Left lung (tissue), 14 donors: ENCODE measurements around the gene TRIM56. TPM values are rescaled to one million over a fixed set of nuclear protein-coding genes. Genes with fewer than 3 reads are reported as not detected.
A peak's percentile ranks its signal among the peaks of the same experiment; 100 is the strongest.
"Not testable (repeated sequence)": the region's sequence is repeated elsewhere in the genome, so short reads cannot be mapped to it uniquely, and the experiment has no call there.

Experiments used
- ATAC-seq: fragments of 200-7000 bp; cut with Tn5 transposase; one replicate; pipeline ENCODE4 v1.9.1; 2020; ENCODE audit warnings: moderate library complexity
- DNase-seq, 4 donors: peaks; one replicate each; pipeline ENCODE4 v3.0.0-alpha.2; 2013 to 2020
- H3K27ac ChIP-seq, 2 donors: fragments of 200-600 bp; sonication (generic) in 1 of 2; one replicate each; pipeline versions ENCODE4 v1.5.0 to v1.8.0; 2020 to 2021
- H3K27me3 ChIP-seq, 2 donors: fragments of 200-600 bp; sonication (generic) in 1 of 2; one replicate each; pipeline versions ENCODE4 v1.5.0 to v1.8.0; 2020 to 2021
- H3K36me3 ChIP-seq, 2 donors: fragments of 200-600 bp; sonication (generic) in 1 of 2; one replicate each; pipeline versions ENCODE4 v1.5.0 to v1.8.0; 2020 to 2021
- H3K4me1 ChIP-seq, 2 donors: fragments of 200-600 bp; one replicate each; pipeline ENCODE4 v1.8.0; 2021
- H3K4me3 ChIP-seq, 2 donors: fragments of 200-600 bp; sonication (generic) in 1 of 2; one replicate each; pipeline versions ENCODE4 v1.5.0 to v1.8.0; 2020 to 2021; ENCODE audit warnings: mild to moderate bottlenecking in 1 of 2
- H3K9me3 ChIP-seq, 2 donors: fragments of 200-600 bp; sonication (generic) in 1 of 2; one replicate each; pipeline versions ENCODE4 v1.5.0 to v1.8.0; 2020 to 2021
- intact Hi-C, 2 donors: fragments of 100-400 bp; cut with DNase I; formaldehyde crosslinking; loops; one replicate each; pipeline versions ENCODE4 v1.11.2 to v1.14.2; 2022
- long read RNA-seq, 12 donors: library from polyadenylated mRNA in 2 of 12; unstranded in 2 of 12; transcript quantifications; one replicate each; pipeline ENCODE4 v2.0.0 and lab custom pipeline, GENCODE V29; 2019 to 2026
- polyA plus RNA-seq, 6 donors: library from polyadenylated mRNA; unstranded; fragments of 120-200 nt; gene quantifications; one replicate each; pipeline ENCODE4 v1.2.1, GENCODE V29; 2013; ENCODE audit not compliant: insufficient read length in 6 of 6
- total RNA-seq, 2 donors: library from RNA; stranded (reverse); fragmentation: NEBNext Ultra II Directional; extraction: Animal tissue kit (Norgen Biotek cat#: 25700); gene quantifications; one replicate each; pipeline ENCODE4 v1.2.1, GENCODE V29; 2021
- TF ChIP-seq, protein P1 (sequence below), 2 donors: fragments of 200-600 bp; sonication (generic) in 1 of 2; IDR thresholded peaks; one replicate each; pipeline versions ENCODE4 v1.5.0 to v1.8.0; 2021; ENCODE audit warnings: antibody characterized with exemption in 2 of 2
- donor health status: DM: no; HTN: yes; CAD: no.
- donor health status: DM: no; HTN: no; CAD: no.

TRIM56 gene, protein sequence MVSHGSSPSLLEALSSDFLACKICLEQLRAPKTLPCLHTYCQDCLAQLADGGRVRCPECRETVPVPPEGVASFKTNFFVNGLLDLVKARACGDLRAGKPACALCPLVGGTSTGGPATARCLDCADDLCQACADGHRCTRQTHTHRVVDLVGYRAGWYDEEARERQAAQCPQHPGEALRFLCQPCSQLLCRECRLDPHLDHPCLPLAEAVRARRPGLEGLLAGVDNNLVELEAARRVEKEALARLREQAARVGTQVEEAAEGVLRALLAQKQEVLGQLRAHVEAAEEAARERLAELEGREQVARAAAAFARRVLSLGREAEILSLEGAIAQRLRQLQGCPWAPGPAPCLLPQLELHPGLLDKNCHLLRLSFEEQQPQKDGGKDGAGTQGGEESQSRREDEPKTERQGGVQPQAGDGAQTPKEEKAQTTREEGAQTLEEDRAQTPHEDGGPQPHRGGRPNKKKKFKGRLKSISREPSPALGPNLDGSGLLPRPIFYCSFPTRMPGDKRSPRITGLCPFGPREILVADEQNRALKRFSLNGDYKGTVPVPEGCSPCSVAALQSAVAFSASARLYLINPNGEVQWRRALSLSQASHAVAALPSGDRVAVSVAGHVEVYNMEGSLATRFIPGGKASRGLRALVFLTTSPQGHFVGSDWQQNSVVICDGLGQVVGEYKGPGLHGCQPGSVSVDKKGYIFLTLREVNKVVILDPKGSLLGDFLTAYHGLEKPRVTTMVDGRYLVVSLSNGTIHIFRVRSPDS
- total RNA-seq: 10 to 100 TPM; 42.8 to 55.6 TPM
- 10 to 100 TPM; 23.4 to 29.2 (median 25.8) TPM for polyA plus RNA-seq
- long read RNA-seq, donor 1, full-length matches to known transcripts: 10 of 60 reads
- long read RNA-seq, donor 1, partial matches to known transcripts: 50 of 60 reads
- long read RNA-seq, donor 1, other reads (novel, unspliced or antisense): 0 of 60 reads
- long read RNA-seq, donor 2, full-length matches to known transcripts: 8 of 333 reads
- long read RNA-seq, donor 2, partial matches to known transcripts: 315 of 333 reads
- long read RNA-seq, donor 2, other reads (novel, unspliced or antisense): 10 of 333 reads
- long read RNA-seq, donor 3, full-length matches to known transcripts: 5 of 5 reads
- long read RNA-seq, donor 3, partial matches to known transcripts: 0 of 5 reads
- long read RNA-seq, donor 3, other reads (novel, unspliced or antisense): 0 of 5 reads
- long read RNA-seq, donor 4, full-length matches to known transcripts: 7 of 13 reads
- long read RNA-seq, donor 4, partial matches to known transcripts: 0 of 13 reads
- long read RNA-seq, donor 4, other reads (novel, unspliced or antisense): 6 of 13 reads
- long read RNA-seq, donor 5, full-length matches to known transcripts: 6 of 6 reads
- long read RNA-seq, donor 5, partial matches to known transcripts: 0 of 6 reads
- long read RNA-seq, donor 5, other reads (novel, unspliced or antisense): 0 of 6 reads
- long read RNA-seq, donor 6, full-length matches to known transcripts: 5 of 5 reads
- long read RNA-seq, donor 6, partial matches to known transcripts: 0 of 5 reads
- long read RNA-seq, donor 6, other reads (novel, unspliced or antisense): 0 of 5 reads
- long read RNA-seq, donor 7: 0 reads
- long read RNA-seq, donor 8, full-length matches to known transcripts: 9 of 9 reads
- long read RNA-seq, donor 8, partial matches to known transcripts: 0 of 9 reads
- long read RNA-seq, donor 8, other reads (novel, unspliced or antisense): 0 of 9 reads
- long read RNA-seq, donor 9: 0 reads
- long read RNA-seq, donor 10, full-length matches to known transcripts: 2 of 10 reads
- long read RNA-seq, donor 10, partial matches to known transcripts: 0 of 10 reads
- long read RNA-seq, donor 10, other reads (novel, unspliced or antisense): 8 of 10 reads
- long read RNA-seq, donor 11, full-length matches to known transcripts: 3 of 3 reads
- long read RNA-seq, donor 11, partial matches to known transcripts: 0 of 3 reads
- long read RNA-seq, donor 11, other reads (novel, unspliced or antisense): 0 of 3 reads
- long read RNA-seq, donor 12, full-length matches to known transcripts: 4 of 4 reads
- long read RNA-seq, donor 12, partial matches to known transcripts: 0 of 4 reads
- long read RNA-seq, donor 12, other reads (novel, unspliced or antisense): 0 of 4 reads

GRCh38 chr7:101085162-101085964, at the start of gene TRIM56:
TRIM56 (plus strand) TSS chr7:101085481; CDS start chr7:101087313, 1,832 bp downstream.
- H3K4me3 ChIP-seq: peak within 1 kb of the TSS; percentile 49 to 86
- peaks cover 9 to 52% of the 10 kb centered on the region in 2 donors for H3K4me1 ChIP-seq
- DNase-seq (peak; percentile 78 to 96 (median 91)), ATAC-seq (peak; percentile 96)
- H3K27ac ChIP-seq: peak within 1 kb of the TSS; percentile 93 to 94
- no peaks in the 10 kb centered on the region for H3K27me3 ChIP-seq
- no peaks in the 10 kb centered on the region for H3K9me3 ChIP-seq
- TF ChIP-seq, protein P1, sequence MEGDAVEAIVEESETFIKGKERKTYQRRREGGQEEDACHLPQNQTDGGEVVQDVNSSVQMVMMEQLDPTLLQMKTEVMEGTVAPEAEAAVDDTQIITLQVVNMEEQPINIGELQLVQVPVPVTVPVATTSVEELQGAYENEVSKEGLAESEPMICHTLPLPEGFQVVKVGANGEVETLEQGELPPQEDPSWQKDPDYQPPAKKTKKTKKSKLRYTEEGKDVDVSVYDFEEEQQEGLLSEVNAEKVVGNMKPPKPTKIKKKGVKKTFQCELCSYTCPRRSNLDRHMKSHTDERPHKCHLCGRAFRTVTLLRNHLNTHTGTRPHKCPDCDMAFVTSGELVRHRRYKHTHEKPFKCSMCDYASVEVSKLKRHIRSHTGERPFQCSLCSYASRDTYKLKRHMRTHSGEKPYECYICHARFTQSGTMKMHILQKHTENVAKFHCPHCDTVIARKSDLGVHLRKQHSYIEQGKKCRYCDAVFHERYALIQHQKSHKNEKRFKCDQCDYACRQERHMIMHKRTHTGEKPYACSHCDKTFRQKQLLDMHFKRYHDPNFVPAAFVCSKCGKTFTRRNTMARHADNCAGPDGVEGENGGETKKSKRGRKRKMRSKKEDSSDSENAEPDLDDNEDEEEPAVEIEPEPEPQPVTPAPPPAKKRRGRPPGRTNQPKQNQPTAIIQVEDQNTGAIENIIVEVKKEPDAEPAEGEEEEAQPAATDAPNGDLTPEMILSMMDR (IDR thresholded peaks at IDR 0.05): no peak
- peaks cover 0 to 34% of the 10 kb centered on the region in 2 donors for H3K36me3 ChIP-seq
- intact Hi-C loops: loop anchor here in 1 of 2 donors (10.0 kb wide), 1 partner anchor 49 kb away; no protein-coding TSS in a partner anchor

DNA sequence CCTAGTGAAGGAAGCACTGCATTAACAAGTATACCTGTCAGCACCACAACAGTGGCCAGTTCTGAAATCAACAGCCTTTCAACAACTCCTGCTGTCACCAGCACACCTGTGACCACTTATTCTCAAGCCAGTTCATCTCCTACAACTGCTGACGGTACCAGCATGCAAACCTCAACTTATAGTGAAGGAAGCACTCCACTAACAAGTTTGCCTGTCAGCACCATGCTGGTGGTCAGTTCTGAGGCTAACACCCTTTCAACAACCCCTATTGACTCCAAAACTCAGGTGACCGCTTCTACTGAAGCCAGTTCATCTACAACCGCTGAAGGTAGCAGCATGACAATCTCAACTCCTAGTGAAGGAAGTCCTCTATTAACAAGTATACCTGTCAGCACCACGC, 49.3 kb upstream of the TRIM56 start:
- Histone ChIP-seq H3K4me1 (no peaks in the 10 kb centered on the region), H3K9me3 (no peaks in the 10 kb centered on the region), H3K36me3 (no peaks in the 10 kb centered on the region), H3K27me3 (peaks cover 0 to 4% of the 10 kb centered on the region in 2 donors), H3K4me3 (no peak overlapping the region), H3K27ac (no peak overlapping the region)
- intact Hi-C loops: no loop called here
- TF ChIP-seq, protein P1 (IDR thresholded peaks at IDR 0.05): no peak
- ATAC-seq: no peak
- no peak for DNase-seq

- ATAC-seq, H3K27ac ChIP-seq, H3K9me3 ChIP-seq, H3K4me1 ChIP-seq, intact Hi-C loops, H3K36me3 ChIP-seq, H3K4me3 ChIP-seq: not testable (repeated sequence)
- H3K27me3 ChIP-seq: peaks cover 0 to 27% of the 10 kb centered on the region in 2 donors
- DNase-seq: peak in 1 of 4 donors; percentile 6
Observed at GRCh38 chr7:101041283-101041682, 44.0 kb upstream of the TRIM56 start.

DNA sequence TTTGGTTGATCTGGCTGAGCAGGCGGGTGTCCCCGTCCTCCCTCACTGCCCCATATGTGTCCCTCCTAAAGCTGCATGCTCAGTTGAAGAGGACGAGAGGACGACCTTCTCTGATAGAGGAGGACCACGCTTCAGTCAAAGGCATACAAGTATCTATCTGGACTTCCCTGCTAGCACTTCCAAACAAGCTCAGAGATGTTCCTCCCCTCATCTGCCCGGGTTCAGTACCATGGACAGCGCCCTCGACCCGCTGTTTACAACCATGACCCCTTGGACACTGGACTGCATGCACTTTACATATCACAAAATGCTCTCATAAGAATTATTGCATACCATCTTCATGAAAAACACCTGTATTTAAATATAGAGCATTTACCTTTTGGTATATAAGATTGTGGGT, 26.9 kb upstream of the TRIM56 start:
- ATAC-seq: peak; percentile 79
- no peaks in the 10 kb centered on the region for H3K9me3 ChIP-seq
- no peak overlapping the region for H3K4me3 ChIP-seq
- no peaks in the 10 kb centered on the region for H3K4me1 ChIP-seq
- H3K27me3 ChIP-seq: peaks cover 0 to 79% of the 10 kb centered on the region in 2 donors
- DNase-seq: peak; percentile 45 to 80 (median 60)
- H3K27ac ChIP-seq: no peak overlapping the region
- intact Hi-C loops: loop anchor here in 1 of 2 donors (5.0 kb wide), 1 partner anchor 161 kb away; the partner anchor contains the start of gene ACHE
- no peaks in the 10 kb centered on the region for H3K36me3 ChIP-seq
- TF ChIP-seq, protein P1 (IDR thresholded peaks at IDR 0.05): no peak
